H9 (cell line): ENCODE measurements around the gene MRPL2. TPM values are rescaled to one million over a fixed set of nuclear protein-coding genes. Genes with fewer than 3 reads are reported as not detected.

Experiments
- DNase-seq: peaks from one replicate; pipeline ENCODE4 v3.0.0-alpha.2; 2017
- H2AFZ ChIP-seq: one replicate; pipeline ENCODE4 v1.6.1; 2013; ENCODE audit warnings: mild to moderate bottlenecking, low read length, control low read depth, moderate library complexity
- H2AK5ac ChIP-seq: 2 replicates; pipeline ENCODE4 v1.6.1; 2013; ENCODE audit warnings: low read length, control low read depth, mixed read lengths; ENCODE audit not compliant: insufficient read length
- H2BK120ac ChIP-seq: one replicate; pipeline ENCODE4 v1.6.1; 2013; ENCODE audit warnings: low read depth, mild to moderate bottlenecking, low read length, control low read depth, inconsistent platforms; ENCODE audit not compliant: poor library complexity, severe bottlenecking
- H2BK12ac ChIP-seq: 2 replicates; pipeline ENCODE4 v1.6.1; 2013; ENCODE audit warnings: low read length, control low read depth, mixed read lengths, low read depth; ENCODE audit not compliant: insufficient read length
- H2BK15ac ChIP-seq: 2 replicates; pipeline ENCODE4 v1.6.1; 2013; ENCODE audit warnings: low read depth, low read length, control low read depth
- H2BK20ac ChIP-seq: one replicate; pipeline ENCODE4 v1.6.1; 2013; ENCODE audit warnings: low read depth, mild to moderate bottlenecking, low read length, control low read depth, inconsistent platforms; ENCODE audit not compliant: poor library complexity, severe bottlenecking
- H2BK5ac ChIP-seq: 2 replicates; pipeline ENCODE4 v1.6.1; 2013; ENCODE audit warnings: low read length, control low read depth, mixed read lengths; ENCODE audit not compliant: insufficient read length
- H3K14ac ChIP-seq: 2 replicates; pipeline ENCODE4 v1.6.1; 2013; ENCODE audit warnings: low read length, control low read depth; ENCODE audit not compliant: insufficient read depth
- H3K18ac ChIP-seq: 2 replicates; pipeline ENCODE4 v1.6.1; 2013; ENCODE audit warnings: low read depth, mild to moderate bottlenecking, mixed read lengths, low read length, control low read depth; ENCODE audit not compliant: insufficient read length
- H3K23ac ChIP-seq: 2 replicates; pipeline ENCODE4 v1.6.1; 2013; ENCODE audit warnings: low read length, control low read depth, mixed read lengths, low read depth; ENCODE audit not compliant: insufficient read length
- H3K23me2 ChIP-seq: 2 replicates; pipeline ENCODE4 v1.6.1; 2013; ENCODE audit warnings: low read depth, mild to moderate bottlenecking, mixed read lengths, low read length, control low read depth; ENCODE audit not compliant: insufficient read length, poor library complexity, severe bottlenecking
- H3K27ac ChIP-seq: 2 replicates; pipeline ENCODE4 v1.5.1; 2013; ENCODE audit warnings: low read length, control low read depth, mixed read lengths, low read depth; ENCODE audit not compliant: insufficient read length
- H3K27me3 ChIP-seq: 2 replicates; pipeline ENCODE4 v1.6.1; 2013; ENCODE audit warnings: low read length, control low read depth, inconsistent platforms; ENCODE audit not compliant: insufficient read depth
- H3K4ac ChIP-seq: 2 replicates; pipeline ENCODE4 v1.6.1; 2013; ENCODE audit warnings: low read depth, mild to moderate bottlenecking, control low read depth, inconsistent platforms, low read length, moderate library complexity
- H3K4me1 ChIP-seq: 2 replicates; pipeline ENCODE4 v1.6.1; 2013; ENCODE audit warnings: low read length, control low read depth, inconsistent platforms; ENCODE audit not compliant: insufficient read depth
- H3K4me2 ChIP-seq: 2 replicates; pipeline ENCODE4 v1.6.1; 2013; ENCODE audit warnings: low read length, control low read depth, mixed read lengths; ENCODE audit not compliant: insufficient read length, insufficient read depth
- H3K56ac ChIP-seq: 2 replicates; pipeline ENCODE4 v1.6.1; 2013; ENCODE audit warnings: low read depth, mild to moderate bottlenecking, mixed read lengths, low read length, control low read depth; ENCODE audit not compliant: insufficient read length
- H3K79me1 ChIP-seq: 2 replicates; pipeline ENCODE4 v1.6.1; 2013; ENCODE audit warnings: low read depth, mild to moderate bottlenecking, moderate library complexity, low read length, control low read depth, inconsistent platforms; ENCODE audit not compliant: insufficient read depth, poor library complexity, severe bottlenecking
- H3K79me2 ChIP-seq: 2 replicates; pipeline ENCODE4 v1.6.1; 2013; ENCODE audit warnings: low read length, control low read depth, inconsistent platforms; ENCODE audit not compliant: insufficient read depth
- H3K9ac ChIP-seq: 2 replicates; pipeline ENCODE4 v1.6.1; 2013; ENCODE audit warnings: low read length, control low read depth, mixed read lengths; ENCODE audit not compliant: insufficient read length; ENCODE audit errors: extremely low read depth
- H3K9me3 ChIP-seq: one replicate; pipeline ENCODE4 v1.6.1; 2013; ENCODE audit warnings: low read depth, low read length, inconsistent platforms; ENCODE audit not compliant: control insufficient read depth
- H3T11ph ChIP-seq: one replicate; pipeline ENCODE4 v1.6.1; 2013; ENCODE audit warnings: mild to moderate bottlenecking, low read length, control low read depth, inconsistent platforms
- H4K20me1 ChIP-seq: one replicate; pipeline ENCODE4 v1.6.1; 2013; ENCODE audit not compliant: control insufficient read depth, insufficient read length, insufficient read depth
- H4K5ac ChIP-seq: 2 replicates; pipeline ENCODE4 v1.6.1; 2013; ENCODE audit warnings: low read depth, mild to moderate bottlenecking, mixed read lengths, low read length, control low read depth; ENCODE audit not compliant: insufficient read length
- H4K8ac ChIP-seq: replicated peaks from 2 replicates; pipeline ENCODE4 v1.6.1; 2013; ENCODE audit warnings: low read length, control low read depth, mixed read lengths, low read depth; ENCODE audit not compliant: insufficient read length
- H4K91ac ChIP-seq: 2 replicates; pipeline ENCODE4 v1.6.1; 2013; ENCODE audit warnings: low read depth, mild to moderate bottlenecking, moderate library complexity, mixed read lengths, low read length, control low read depth; ENCODE audit not compliant: insufficient read length
- H3K27ac Mint-ChIP-seq, 3 experiments: 2 replicates in 2 of 3; 3 replicates in 1 of 3; pipeline ENCODE4 v1.8.0; 2020 to 2021; ENCODE audit warnings: mixed read lengths in 3 of 3, mild to moderate bottlenecking in 1 of 3, moderate library complexity in 1 of 3
- H3K27me3 Mint-ChIP-seq: 2 replicates; pipeline ENCODE4 v1.8.0; 2021; ENCODE audit warnings: low read depth, mild to moderate bottlenecking, moderate library complexity, mixed read lengths
- H3K36me3 Mint-ChIP-seq, 3 experiments: 2 replicates in 2 of 3; 3 replicates in 1 of 3; pipeline ENCODE4 v1.8.0; 2020 to 2021; ENCODE audit warnings: low read depth in 3 of 3, mixed read lengths in 3 of 3; ENCODE audit not compliant: insufficient read depth in 1 of 3
- H3K4me1 Mint-ChIP-seq, 2 experiments: 2 replicates each; pipeline ENCODE4 v1.8.0; 2020; ENCODE audit warnings: mixed read lengths in 2 of 2
- H3K4me3 Mint-ChIP-seq, 2 experiments: 2 replicates in 1 of 2; 3 replicates in 1 of 2; pipeline ENCODE4 v1.8.0; 2020 to 2021; ENCODE audit warnings: mild to moderate bottlenecking in 2 of 2, mixed read lengths in 2 of 2, moderate library complexity in 1 of 2
- H3K9me3 Mint-ChIP-seq, 2 experiments: 2 replicates in 1 of 2; 3 replicates in 1 of 2; pipeline ENCODE4 v1.8.0; 2020; ENCODE audit warnings: mild to moderate bottlenecking in 2 of 2, mixed read lengths in 2 of 2, moderate library complexity in 1 of 2
- WGBS: extraction: QIAGEN DNeasy Blood & Tissue Kit; methylation state at CpG from one replicate; pipeline ENCODE4 v1.1.7; 2013; ENCODE audit warnings: missing lambda C conversion rate, low lambda C conversion rate, mixed read lengths; ENCODE audit not compliant: insufficient read length; ENCODE audit errors: extremely low coverage; 5-methylcytosine and 5-hydroxymethylcytosine counted together
- total RNA-seq: library from RNA; stranded (reverse); gene quantifications from 2 replicates; pipeline ENCODE4 v1.2.1, GENCODE V29; 2021
- TF ChIP-seq, protein P1 (sequence below): fragments of 200-600 bp; sonication (generic); conservative IDR thresholded peaks from 3 replicates; pipeline ENCODE4 v1.8.0; 2021; ENCODE audit warnings: antibody characterized with exemption, mild to moderate bottlenecking

MRPL2 gene
- total RNA-seq, 1 experiment from 2014 or later = 74.4 TPM

DNA sequence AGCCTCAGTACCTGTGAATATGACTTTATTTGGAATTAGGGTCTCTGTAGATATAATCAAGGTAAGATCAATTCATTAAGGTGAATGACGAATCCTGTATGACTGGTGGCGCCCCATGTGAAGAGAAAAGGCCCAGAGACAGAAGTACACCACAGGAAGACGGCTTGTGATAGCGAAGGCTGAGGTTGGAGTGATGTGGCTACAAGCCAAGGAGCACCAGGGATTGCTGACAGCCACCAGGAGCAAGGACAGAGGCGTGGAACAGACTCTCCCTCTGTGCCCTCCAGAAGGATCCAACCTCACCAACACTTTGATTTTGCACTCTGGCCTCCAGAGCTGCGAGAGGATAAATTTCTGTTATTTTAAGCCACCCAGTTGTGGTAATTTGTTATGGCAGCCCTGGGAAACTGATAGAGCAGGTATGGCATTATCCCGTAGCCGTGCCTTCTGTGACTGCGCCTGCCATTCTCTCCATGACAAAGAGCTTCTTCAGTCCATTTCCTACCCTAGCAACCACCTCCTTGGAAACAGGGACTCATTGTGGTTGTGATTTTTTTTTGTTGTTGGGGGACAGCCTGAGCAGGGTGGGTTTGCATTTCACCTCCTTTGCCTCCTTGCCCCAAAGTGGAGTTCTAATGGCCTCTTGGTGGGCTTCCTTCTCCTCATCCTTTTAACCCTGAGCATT is 46.4 kb upstream of the MRPL2 start:
- peak; percentile 43 for DNase-seq
- Histone ChIP-seq H2AK5ac (no peak overlapping the region), H3K27me3 (no peaks in the 10 kb centered on the region), H3K4me1 (peaks cover 4% of the 10 kb centered on the region; the same call in 1 of the 2 replicates), H2BK15ac (no peak overlapping the region), H2AFZ (no peak overlapping the region), H3K18ac (peak overlapping the region; percentile 10), H3T11ph (no peak overlapping the region), H4K91ac (no peak overlapping the region), H4K20me1 (no peaks in the 10 kb centered on the region), H3K14ac (no peak overlapping the region), H3K23me2 (no peaks in the 10 kb centered on the region), H4K8ac (no peak overlapping the region), H3K79me1 (no peaks in the 10 kb centered on the region), H3K56ac (no peak overlapping the region), H2BK5ac (no peak overlapping the region), H3K9me3 (no peaks in the 10 kb centered on the region), H3K4me2 (no peak overlapping the region), H2BK20ac (no peak overlapping the region), H3K79me2 (no peaks in the 10 kb centered on the region), H3K4ac (no peak overlapping the region), H3K23ac (no peak overlapping the region), H2BK12ac (no peak overlapping the region), H3K9ac (no peak overlapping the region), H4K5ac (no peak overlapping the region), H2BK120ac (no peak overlapping the region), H3K27ac (no peak overlapping the region)
- H3K9me3 Mint-ChIP-seq = no peaks in the 10 kb centered on the region; a peak in 1 of 5 replicates
- no peak overlapping the region for H3K4me3 Mint-ChIP-seq
- no peaks in the 10 kb centered on the region for H3K27me3 Mint-ChIP-seq
- peaks cover 6 to 16% (median 7%) of the 10 kb centered on the region in 3 experiments; a peak in 6 of 7 replicates for H3K36me3 Mint-ChIP-seq
- peaks cover 28% of the 10 kb centered on the region in 2 experiments for H3K4me1 Mint-ChIP-seq
- peak overlapping the region; percentile 63 to 80 (median 74) for H3K27ac Mint-ChIP-seq
- WGBS = no CpG with 5 or more reads among the region's 9 CpGs
- TF ChIP-seq, protein P1, sequence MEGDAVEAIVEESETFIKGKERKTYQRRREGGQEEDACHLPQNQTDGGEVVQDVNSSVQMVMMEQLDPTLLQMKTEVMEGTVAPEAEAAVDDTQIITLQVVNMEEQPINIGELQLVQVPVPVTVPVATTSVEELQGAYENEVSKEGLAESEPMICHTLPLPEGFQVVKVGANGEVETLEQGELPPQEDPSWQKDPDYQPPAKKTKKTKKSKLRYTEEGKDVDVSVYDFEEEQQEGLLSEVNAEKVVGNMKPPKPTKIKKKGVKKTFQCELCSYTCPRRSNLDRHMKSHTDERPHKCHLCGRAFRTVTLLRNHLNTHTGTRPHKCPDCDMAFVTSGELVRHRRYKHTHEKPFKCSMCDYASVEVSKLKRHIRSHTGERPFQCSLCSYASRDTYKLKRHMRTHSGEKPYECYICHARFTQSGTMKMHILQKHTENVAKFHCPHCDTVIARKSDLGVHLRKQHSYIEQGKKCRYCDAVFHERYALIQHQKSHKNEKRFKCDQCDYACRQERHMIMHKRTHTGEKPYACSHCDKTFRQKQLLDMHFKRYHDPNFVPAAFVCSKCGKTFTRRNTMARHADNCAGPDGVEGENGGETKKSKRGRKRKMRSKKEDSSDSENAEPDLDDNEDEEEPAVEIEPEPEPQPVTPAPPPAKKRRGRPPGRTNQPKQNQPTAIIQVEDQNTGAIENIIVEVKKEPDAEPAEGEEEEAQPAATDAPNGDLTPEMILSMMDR = no peak
